ENCODE measurements around the gene RDH8. TPM values are rescaled to one million over a fixed set of nuclear protein-coding genes. Genes with fewer than 3 reads are reported as not detected.

Gene RDH8, protein sequence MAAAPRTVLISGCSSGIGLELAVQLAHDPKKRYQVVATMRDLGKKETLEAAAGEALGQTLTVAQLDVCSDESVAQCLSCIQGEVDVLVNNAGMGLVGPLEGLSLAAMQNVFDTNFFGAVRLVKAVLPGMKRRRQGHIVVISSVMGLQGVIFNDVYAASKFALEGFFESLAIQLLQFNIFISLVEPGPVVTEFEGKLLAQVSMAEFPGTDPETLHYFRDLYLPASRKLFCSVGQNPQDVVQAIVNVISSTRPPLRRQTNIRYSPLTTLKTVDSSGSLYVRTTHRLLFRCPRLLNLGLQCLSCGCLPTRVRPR
- total RNA-seq: not detected

DNA sequence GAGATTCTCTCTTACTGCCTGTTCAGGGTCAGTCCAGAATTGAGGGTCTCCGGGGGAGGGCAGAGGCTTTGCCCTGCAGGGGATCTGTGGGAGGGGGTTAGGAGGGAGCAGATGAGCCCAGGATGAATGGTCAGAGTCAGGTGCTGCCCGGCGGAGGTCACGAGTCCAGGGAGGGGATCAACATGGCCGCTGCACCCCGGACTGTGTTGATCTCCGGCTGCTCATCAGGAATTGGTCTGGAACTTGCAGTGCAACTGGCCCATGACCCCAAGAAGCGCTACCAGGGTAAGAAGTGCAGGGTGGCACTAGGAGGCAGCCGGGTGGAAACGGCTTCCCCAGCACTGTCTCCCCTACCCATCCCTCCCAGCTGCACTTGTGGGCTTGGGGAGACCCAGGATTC, at the start of gene RDH8:
TSS of gene RDH8 (plus strand) at position 168 of the 400 bp plus-strand sequence. CDS start at position 183, 15 bp downstream.
- ATAC-seq (no peak), DNase-seq (ENCODE audit: low spot score in 2 of 2) (no peak)
- Mint-ChIP-seq H3K27ac (no peak within 1 kb of the TSS), H3K9me3 (no peaks in the 10 kb centered on the region), H3K36me3 (peaks cover 5 to 12% of the 10 kb centered on the region in 2 donors)

DNA sequence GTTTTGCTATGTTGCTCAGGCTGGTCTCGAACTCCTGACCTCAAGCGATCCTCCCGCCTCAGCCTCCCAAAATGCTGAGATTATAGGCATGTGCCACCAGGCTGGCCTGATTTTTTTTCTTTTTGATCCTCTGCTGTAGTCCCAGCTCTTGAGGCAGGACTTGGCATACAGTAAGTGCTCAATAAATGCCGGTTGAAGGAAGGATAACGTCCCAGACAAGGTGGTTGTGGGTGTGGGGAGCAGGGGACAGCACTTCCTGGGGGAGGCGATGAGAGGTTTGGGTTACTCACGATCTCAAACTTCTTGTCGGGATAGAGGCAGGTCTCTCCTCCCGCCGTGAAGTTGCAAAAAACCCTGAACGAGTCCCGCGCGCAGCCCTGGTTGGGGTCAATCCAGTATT, 47.3 kb upstream of the RDH8 start:
- no peaks in the 10 kb centered on the region for H3K36me3 Mint-ChIP-seq
- no peak for DNase-seq (ENCODE audit: low spot score in 2 of 2)
- H3K9me3 Mint-ChIP-seq: no peaks in the 10 kb centered on the region
- H3K27ac Mint-ChIP-seq: no peak overlapping the region
- no peak for ATAC-seq

GRCh38 chr19:9966448-9966847, 46.8 kb upstream of the RDH8 start:
- Mint-ChIP-seq H3K27ac (no peak overlapping the region), H3K9me3 (no peaks in the 10 kb centered on the region), H3K36me3 (no peaks in the 10 kb centered on the region)
- no peak for DNase-seq (ENCODE audit: low spot score in 2 of 2)
- no peak for ATAC-seq

DNA sequence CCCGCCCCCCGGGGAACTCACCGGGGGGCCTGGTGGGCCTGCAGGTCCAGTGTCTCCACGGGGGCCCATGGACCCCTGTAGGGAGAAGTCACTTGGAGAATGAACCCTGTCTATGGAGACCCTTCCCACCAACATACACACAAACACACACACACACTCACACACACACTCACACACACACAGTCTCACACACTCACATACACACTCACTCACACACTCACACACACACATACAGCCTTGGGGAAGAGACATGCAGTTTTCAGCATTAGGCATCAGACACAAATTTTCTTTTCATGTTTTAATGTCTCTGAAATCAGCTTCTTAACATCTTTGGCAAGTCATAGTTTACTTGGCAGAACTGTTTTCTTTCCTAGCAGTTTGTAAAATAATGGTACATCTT, 46.0 kb upstream of the RDH8 start:
- H3K9me3 Mint-ChIP-seq: peaks cover 6 to 7% of the 10 kb centered on the region in 2 donors
- no peaks in the 10 kb centered on the region for H3K36me3 Mint-ChIP-seq
- no peak for DNase-seq (ENCODE audit: low spot score in 2 of 2)
- H3K27ac Mint-ChIP-seq: no peak overlapping the region
- no peak for ATAC-seq

- Mint-ChIP-seq H3K27ac (no peak overlapping the region), H3K36me3 (no peaks in the 10 kb centered on the region), H3K9me3 (peaks cover 7 to 8% of the 10 kb centered on the region in 2 donors)
- ATAC-seq (no peak), DNase-seq (ENCODE audit: low spot score in 2 of 2) (no peak)
Observed at GRCh38 chr19:9968820-9969687, 44.2 kb upstream of the RDH8 start.

DNA sequence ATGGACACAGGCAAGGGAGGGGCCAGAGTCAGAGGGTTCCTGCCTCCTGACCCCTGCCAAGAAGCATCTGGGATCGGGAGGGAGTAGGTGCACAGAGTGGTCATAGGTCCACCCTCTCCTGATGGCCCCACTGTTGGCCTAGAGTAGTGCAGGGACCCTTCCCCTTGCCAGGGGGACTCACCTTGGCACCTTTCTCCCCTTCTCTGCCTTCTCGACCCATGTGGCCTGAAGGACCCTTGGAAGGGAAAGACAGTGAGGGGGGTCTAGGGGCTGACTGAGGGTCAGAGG, 43.7 kb upstream of the RDH8 start:
- Mint-ChIP-seq H3K27ac (no peak overlapping the region), H3K36me3 (no peaks in the 10 kb centered on the region), H3K9me3 (peaks cover 7 to 8% of the 10 kb centered on the region in 2 donors)
- DNase-seq (ENCODE audit: low spot score in 2 of 2) (no peak), ATAC-seq (no peak)

DNA sequence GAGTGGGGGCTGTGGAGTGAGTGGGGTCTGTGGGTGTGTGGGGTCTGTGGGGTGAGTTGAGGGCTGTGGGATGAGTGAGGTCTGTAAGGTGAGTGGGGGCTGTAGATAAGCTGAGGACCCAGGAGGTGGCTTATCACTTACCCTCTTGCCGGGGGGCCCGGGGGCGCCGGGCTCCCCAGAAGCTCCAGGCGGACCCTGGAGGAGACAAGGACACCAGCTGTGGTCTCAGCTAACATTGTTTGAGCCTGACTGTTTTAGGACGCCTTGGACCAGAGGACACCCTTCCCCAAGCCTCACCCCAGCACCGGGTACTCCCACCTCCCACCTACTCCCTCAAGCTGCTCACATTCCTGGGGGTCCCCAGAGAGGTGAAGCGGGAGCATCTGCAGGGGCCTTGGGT, 42.8 kb upstream of the RDH8 start:
- DNase-seq (ENCODE audit: low spot score in 2 of 2) (no peak), ATAC-seq (no peak)
- H3K36me3 Mint-ChIP-seq: no peaks in the 10 kb centered on the region
- no peak overlapping the region for H3K27ac Mint-ChIP-seq
- H3K9me3 Mint-ChIP-seq: peaks cover 7 to 8% of the 10 kb centered on the region in 2 donors

GRCh38 chr19:9971166-9971897, 42.0 kb upstream of the RDH8 start:
- ATAC-seq: no peak

GRCh38 chr19:9972103-9972502, 41.2 kb upstream of the RDH8 start:
- ATAC-seq: no peak
- H3K36me3 Mint-ChIP-seq: no peaks in the 10 kb centered on the region
- no peak for DNase-seq (ENCODE audit: low spot score in 2 of 2)
- H3K9me3 Mint-ChIP-seq: peaks cover 7 to 8% of the 10 kb centered on the region in 2 donors
- no peak overlapping the region for H3K27ac Mint-ChIP-seq

More at GRCh38 chr19:9971166-9971897, 42.0 kb upstream of the RDH8 start:
- peaks cover 7 to 8% of the 10 kb centered on the region in 2 donors for H3K9me3 Mint-ChIP-seq
- H3K36me3 Mint-ChIP-seq: no peaks in the 10 kb centered on the region
- no peak overlapping the region for H3K27ac Mint-ChIP-seq
- DNase-seq (ENCODE audit: low spot score in 2 of 2): no peak

- DNase-seq (ENCODE audit: low spot score in 2 of 2) (no peak), ATAC-seq (no peak)
- peaks cover 0 to 7% of the 10 kb centered on the region in 2 donors for H3K36me3 Mint-ChIP-seq
- peaks cover 0 to 5% of the 10 kb centered on the region in 2 donors for H3K9me3 Mint-ChIP-seq
- H3K27ac Mint-ChIP-seq: no peak overlapping the region
Observed at GRCh38 chr19:9981406-9982260, 31.6 kb upstream of the RDH8 start.

GRCh38 chr19:9986787-9987281, 26.4 kb upstream of the RDH8 start:
- no peak for DNase-seq (ENCODE audit: low spot score in 2 of 2)
- Mint-ChIP-seq H3K27ac (no peak overlapping the region), H3K9me3 (no peaks in the 10 kb centered on the region), H3K36me3 (no peaks in the 10 kb centered on the region)
- no peak for ATAC-seq

DNA sequence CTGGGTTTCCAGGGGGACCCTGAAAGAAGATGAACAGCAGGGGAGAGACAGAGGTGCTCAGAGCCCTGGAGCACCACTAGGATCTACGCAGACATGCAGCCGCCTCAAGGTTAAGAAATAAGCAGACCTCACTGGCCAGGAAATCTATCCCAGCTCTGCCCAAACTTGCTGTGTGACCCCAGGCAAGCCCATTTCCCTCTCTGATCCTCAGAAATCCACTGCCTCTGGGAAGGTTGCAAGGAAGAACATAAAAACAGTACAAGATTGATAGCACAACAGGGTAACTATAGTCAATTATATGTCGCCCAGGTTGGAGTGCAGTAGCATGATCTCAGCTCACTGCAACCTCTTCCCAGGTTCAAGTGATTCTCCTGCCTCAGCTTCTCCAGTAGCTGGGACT, 23.8 kb upstream of the RDH8 start:
- DNase-seq (ENCODE audit: low spot score in 2 of 2) (no peak), ATAC-seq (no peak)
- H3K27ac Mint-ChIP-seq: no peak overlapping the region
- no peaks in the 10 kb centered on the region for H3K36me3 Mint-ChIP-seq
- H3K9me3 Mint-ChIP-seq: no peaks in the 10 kb centered on the region

GRCh38 chr19:9991425-9992191, 21.7 kb upstream of the RDH8 start:
- no peak for ATAC-seq
- H3K36me3 Mint-ChIP-seq: no peaks in the 10 kb centered on the region

DNA sequence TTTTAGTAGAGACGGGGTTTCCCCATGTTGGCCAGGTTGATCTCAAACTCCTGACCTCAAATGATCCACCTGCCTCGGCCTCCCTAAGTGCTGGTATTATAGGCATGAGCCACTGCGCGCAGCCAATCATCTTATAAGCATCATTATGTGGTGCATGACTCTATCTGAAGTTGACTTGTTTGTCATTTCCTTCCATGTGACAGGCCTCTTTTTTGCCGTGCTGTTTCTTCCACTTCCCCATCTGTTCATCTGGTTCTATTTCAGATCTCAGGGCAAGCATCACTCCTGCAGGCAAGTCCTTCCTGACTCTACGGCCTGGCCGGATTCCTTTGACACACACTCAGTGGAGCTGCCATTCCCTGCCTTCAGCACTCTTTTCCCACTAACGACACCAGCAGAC, 18.2 kb upstream of the RDH8 start:
- Mint-ChIP-seq H3K36me3 (no peaks in the 10 kb centered on the region), H3K27ac (no peak overlapping the region), H3K9me3 (no peaks in the 10 kb centered on the region)
- ATAC-seq: no peak
- no peak for DNase-seq (ENCODE audit: low spot score in 2 of 2)

More at GRCh38 chr19:9991425-9992191, 21.7 kb upstream of the RDH8 start:
- H3K9me3 Mint-ChIP-seq: no peaks in the 10 kb centered on the region
- H3K27ac Mint-ChIP-seq: peak overlapping the region in 1 of 2 donors; percentile 46
- no peak for DNase-seq (ENCODE audit: low spot score in 2 of 2)

DNA sequence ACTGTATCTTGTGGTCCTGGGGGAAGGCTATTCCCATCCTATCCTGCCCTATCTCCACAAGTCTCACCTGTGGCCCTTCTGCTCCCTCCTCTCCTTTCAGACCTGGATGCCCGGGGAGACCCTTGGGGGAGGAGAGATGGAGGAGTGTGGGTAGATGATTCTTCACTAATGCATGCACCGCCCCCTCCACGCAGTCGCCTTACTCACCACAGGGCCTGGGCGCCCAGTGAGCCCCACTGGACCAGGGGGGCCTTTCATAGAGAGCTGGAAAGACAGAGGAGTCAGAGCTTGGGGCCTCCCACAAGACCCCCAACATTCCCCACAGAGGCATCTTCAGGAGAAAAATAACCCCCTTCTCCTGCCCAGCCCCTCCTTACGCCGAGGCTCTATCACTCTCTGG, 17.3 kb upstream of the RDH8 start:
- Mint-ChIP-seq H3K9me3 (no peaks in the 10 kb centered on the region), H3K27ac (no peak overlapping the region), H3K36me3 (no peaks in the 10 kb centered on the region)
- no peak for DNase-seq (ENCODE audit: low spot score in 2 of 2)
- no peak for ATAC-seq

DNA sequence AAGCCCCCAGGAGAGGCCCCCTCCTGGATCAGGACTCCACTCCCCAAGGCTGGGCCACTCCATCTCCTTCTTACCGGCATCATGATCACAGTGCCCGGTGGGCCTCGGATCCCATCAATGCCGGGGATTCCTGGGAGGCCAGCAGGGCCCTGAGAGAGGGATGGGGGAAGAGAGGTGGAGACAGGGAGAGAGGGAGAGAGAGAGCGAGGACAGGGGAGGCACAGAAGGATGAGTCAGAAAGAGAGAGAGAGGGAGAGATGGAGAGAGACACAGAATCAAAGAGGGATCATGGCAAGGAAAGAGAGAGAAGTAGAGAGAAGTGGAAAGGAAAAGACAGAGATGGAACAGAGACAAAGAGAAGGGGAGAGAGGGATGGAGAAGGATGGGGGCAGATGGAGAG, 16.7 kb upstream of the RDH8 start:
- Mint-ChIP-seq H3K9me3 (no peaks in the 10 kb centered on the region), H3K27ac (peak overlapping the region in 1 of 2 donors; percentile 0), H3K36me3 (no peaks in the 10 kb centered on the region)
- no peak for ATAC-seq
- no peak for DNase-seq (ENCODE audit: low spot score in 2 of 2)

Measured in activated naive CD4-positive, alpha-beta T cell treated with anti-CD3 and anti-CD28 coated beads, Interleukin-2, amount 50 U/mL, for 72 hours (primary cell).